Umbilical cord (tissue), 1 donor: ENCODE results near the gene CSN2. TPM values are rescaled to one million over a fixed set of nuclear protein-coding genes. Genes with fewer than 3 reads are reported as not detected.

Experiments
- total RNA-seq: library from RNA; depleted of rRNA; stranded (reverse); fragments of >200 nt; gene quantifications from one replicate; pipeline ENCODE4 v1.2.3, GENCODE V29; 2014; ENCODE audit warnings: low replicate concordance; ENCODE audit not compliant: insufficient read depth

The CSN2 gene
- total RNA-seq, 1 donor from 2014 or later = not detected

Other genes starting within 250 kb of the CSN2 start
- gene SULT1B1, start 205.1 kb downstream of the CSN2 start, total RNA-seq = 7.9 TPM
- 102 TPM for gene SULT1E1, start 105.6 kb downstream of the CSN2 start, total RNA-seq
- gene CSN1S1, start 34.7 kb downstream of the CSN2 start, total RNA-seq = not detected
- 5.8 TPM for gene STATH, start 30.2 kb upstream of the CSN2 start, total RNA-seq
- 4.8 TPM for gene HTN3, start 62.7 kb upstream of the CSN2 start, total RNA-seq
- 4.1 TPM for gene HTN1, start 84.7 kb upstream of the CSN2 start, total RNA-seq
- gene PRR27, start 188.5 kb upstream of the CSN2 start, total RNA-seq = 7.7 TPM
- not detected for gene ODAM, start 230.0 kb upstream of the CSN2 start, total RNA-seq